Smooth muscle cell (in vitro differentiated cells): ENCODE data around the gene IL21R. TPM values are rescaled to one million over a fixed set of nuclear protein-coding genes. Genes with fewer than 3 reads are reported as not detected.

Experiments used
- DNase-seq: peaks from one replicate; lab custom pipeline; 2025; ENCODE audit not compliant: unreplicated experiment; lab: John Stamatoyannopoulos, UW
- H2AFZ ChIP-seq: fragments of 200-600 bp; sonication (generic); 2 replicates; pipeline ENCODE4 v1.6.0; 2016; ENCODE audit warnings: antibody characterized with exemption, low read depth, mild to moderate bottlenecking
- H3F3A ChIP-seq: fragments of 200-600 bp; sonication (generic); 2 replicates; pipeline ENCODE4 v1.6.0; 2017; ENCODE audit warnings: antibody characterized with exemption, low read depth
- H3K27ac ChIP-seq: fragments of 200-600 bp; sonication (generic); 2 replicates; pipeline ENCODE4 v1.5.1; 2016; ENCODE audit warnings: low read depth, mild to moderate bottlenecking
- H3K27me3 ChIP-seq: fragments of 200-600 bp; sonication (generic); 2 replicates; pipeline ENCODE4 v1.6.1; 2016; ENCODE audit warnings: low read depth, mild to moderate bottlenecking
- H3K36me3 ChIP-seq: fragments of 200-600 bp; sonication (generic); 2 replicates; pipeline ENCODE4 v1.5.1; 2016; ENCODE audit warnings: low read depth
- H3K4me1 ChIP-seq: fragments of 200-600 bp; sonication (generic); 2 replicates; pipeline ENCODE4 v1.5.1; 2016; ENCODE audit warnings: low read depth
- H3K4me2 ChIP-seq: fragments of 200-600 bp; sonication (generic); 2 replicates; pipeline ENCODE4 v1.6.0; 2016; ENCODE audit warnings: mild to moderate bottlenecking
- H3K4me3 ChIP-seq: fragments of 200-600 bp; sonication (generic); 2 replicates; pipeline ENCODE4 v1.5.1; 2016; ENCODE audit warnings: mild to moderate bottlenecking
- H3K79me2 ChIP-seq: fragments of 200-600 bp; sonication (generic); 2 replicates; pipeline ENCODE4 v1.6.0; 2016; ENCODE audit warnings: low read depth, mild to moderate bottlenecking
- H3K9ac ChIP-seq: fragments of 200-600 bp; sonication (generic); 2 replicates; pipeline ENCODE4 v1.6.0; 2016; ENCODE audit warnings: low read depth
- H3K9me3 ChIP-seq: fragments of 200-600 bp; sonication (generic); replicated peaks from 2 replicates; pipeline ENCODE4 v1.5.1; 2016; ENCODE audit warnings: low read depth
- H4K20me1 ChIP-seq: fragments of 200-600 bp; sonication (generic); 2 replicates; pipeline ENCODE4 v1.6.0; 2016; ENCODE audit warnings: low read depth
- CTCF ChIP-seq: fragments of 200-600 bp; sonication (generic); IDR thresholded peaks from 2 replicates; pipeline ENCODE4 v1.5.1; 2017; ENCODE audit warnings: borderline replicate concordance, mild to moderate bottlenecking, antibody characterized with exemption; ENCODE audit not compliant: insufficient read depth, poor library complexity, severe bottlenecking
- WGBS: methylation state at CpG from one replicate; pipeline ENCODE4 v1.1.7; 2016; ENCODE audit warnings: low lambda C conversion rate; 5-methylcytosine and 5-hydroxymethylcytosine counted together
- polyA plus RNA-seq: library from polyadenylated mRNA; unstranded; fragments of >200 nt; fragmentation: Nextera tagmentation; extraction: Ambion mirVana; gene quantifications from 2 replicates; pipeline ENCODE4 v1.2.1, GENCODE V29; 2016
- total RNA-seq: library from RNA; depleted of rRNA; stranded (reverse); fragments of >200 nt; gene quantifications from 2 replicates; pipeline ENCODE4 v1.2.3, GENCODE V29; 2014

The IL21R gene
- total and polyA plus RNA-seq, 2 experiments from 2014 or later: not detected

- no peaks in the 10 kb centered on the region for H3K27me3 ChIP-seq
- no peaks in the 10 kb centered on the region for H4K20me1 ChIP-seq
- H3K4me1 ChIP-seq: no peaks in the 10 kb centered on the region
- H3F3A ChIP-seq: no peaks in the 10 kb centered on the region
- H3K4me2 ChIP-seq: no peak overlapping the region
- H3K4me3 ChIP-seq: no peak overlapping the region
- no peak for TF ChIP-seq CTCF
- H3K27ac ChIP-seq: no peak overlapping the region
- H2AFZ ChIP-seq: no peak overlapping the region
- H3K9me3 ChIP-seq: no peaks in the 10 kb centered on the region
- no peak overlapping the region for H3K9ac ChIP-seq
- DNase-seq: no peak
- WGBS: 62% methylated on average over 11 of the region's 11 CpGs
- H3K36me3 ChIP-seq: no peaks in the 10 kb centered on the region
- H3K79me2 ChIP-seq: no peaks in the 10 kb centered on the region
Measured at GRCh38 chr16:27378871-27379481, 23.0 kb upstream of the IL21R start.

DNA sequence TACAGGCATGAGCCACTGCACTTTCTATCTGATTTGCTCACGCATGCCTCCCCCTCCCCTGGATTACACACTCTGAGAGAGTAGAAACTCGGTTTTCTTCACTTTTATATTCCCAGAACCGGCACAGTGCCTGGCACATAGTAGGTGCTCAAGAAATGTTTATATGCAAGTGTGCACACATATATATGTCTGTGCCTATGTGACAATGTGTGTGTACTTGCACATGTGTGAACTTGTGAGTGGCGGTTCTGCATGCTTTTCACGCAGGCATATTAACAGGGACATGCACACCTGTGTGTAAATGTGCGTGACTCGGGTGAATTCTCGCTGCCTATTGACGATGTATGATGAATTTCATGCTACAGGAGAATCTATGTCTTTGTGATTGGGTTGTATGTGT is 22.1 kb upstream of the IL21R start:
- WGBS: 97% methylated on average over 9 of the region's 9 CpGs
- Histone ChIP-seq H4K20me1 (no peaks in the 10 kb centered on the region), H3K79me2 (no peaks in the 10 kb centered on the region), H3F3A (no peaks in the 10 kb centered on the region), H3K4me2 (no peak overlapping the region), H3K4me3 (no peak overlapping the region), H3K36me3 (no peaks in the 10 kb centered on the region), H3K9me3 (no peaks in the 10 kb centered on the region), H3K27me3 (no peaks in the 10 kb centered on the region), H3K9ac (no peak overlapping the region), H2AFZ (no peak overlapping the region), H3K4me1 (no peaks in the 10 kb centered on the region), H3K27ac (no peak overlapping the region)
- DNase-seq: no peak
- TF ChIP-seq CTCF: no peak

DNA sequence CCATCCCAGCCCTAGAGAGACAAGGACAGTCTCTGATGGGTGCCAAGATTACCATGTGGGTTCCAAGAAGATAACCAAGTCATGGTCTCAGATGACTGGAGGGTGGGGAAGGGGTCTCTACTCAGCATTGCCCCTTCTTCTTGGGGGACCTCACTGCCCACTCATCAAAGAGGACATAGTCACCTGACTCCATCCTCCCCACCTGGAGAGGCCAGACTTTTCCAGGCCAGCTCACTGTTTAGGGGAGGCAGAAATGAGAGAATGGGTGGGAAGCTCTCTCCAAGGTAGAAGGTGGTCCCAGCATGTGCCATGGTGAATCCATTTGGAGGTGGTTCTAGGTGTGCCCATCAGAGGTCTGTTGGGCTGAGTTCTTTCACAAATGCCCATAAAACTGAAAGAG is 20.7 kb upstream of the IL21R start:
- no peaks in the 10 kb centered on the region for H3K4me1 ChIP-seq
- DNase-seq: no peak
- H3K36me3 ChIP-seq: no peaks in the 10 kb centered on the region
- no peaks in the 10 kb centered on the region for H4K20me1 ChIP-seq
- H3K9me3 ChIP-seq: no peaks in the 10 kb centered on the region
- H2AFZ ChIP-seq: no peak overlapping the region
- no peaks in the 10 kb centered on the region for H3F3A ChIP-seq
- H3K4me3 ChIP-seq: no peak overlapping the region
- no peaks in the 10 kb centered on the region for H3K79me2 ChIP-seq
- no peak overlapping the region for H3K4me2 ChIP-seq
- no peak overlapping the region for H3K9ac ChIP-seq
- TF ChIP-seq CTCF: no peak
- no peak overlapping the region for H3K27ac ChIP-seq
- no peaks in the 10 kb centered on the region for H3K27me3 ChIP-seq

- Histone ChIP-seq H3K27ac (no peak overlapping the region), H3F3A (no peaks in the 10 kb centered on the region), H3K79me2 (no peaks in the 10 kb centered on the region), H3K27me3 (no peaks in the 10 kb centered on the region), H3K9ac (no peak overlapping the region), H3K4me3 (no peak overlapping the region), H3K9me3 (no peaks in the 10 kb centered on the region), H2AFZ (no peak overlapping the region), H3K4me1 (no peaks in the 10 kb centered on the region), H3K4me2 (no peak overlapping the region), H3K36me3 (no peaks in the 10 kb centered on the region), H4K20me1 (no peaks in the 10 kb centered on the region)
- TF ChIP-seq CTCF: no peak
- 75% methylated on average over 10 of the region's 10 CpGs for WGBS
- no peak for DNase-seq
Measured at GRCh38 chr16:27381974-27382855, 19.8 kb upstream of the IL21R start.
